Stimulated activated CD4-positive, alpha-beta T cell treated with anti-CD3 and anti-CD28 coated beads, TNF-alpha, amount 100 ng/mL, for 4 hours (primary cell): ENCODE data around the gene VTI1A.
"Not testable (repeated sequence)": the region's sequence is repeated elsewhere in the genome, so short reads cannot be mapped to it uniquely, and the experiment has no call there.

Experiments used
- DNase-seq, 3 experiments: peaks; one replicate each; pipeline ENCODE4 v3.0.0-alpha.2; 2020; ENCODE audit warnings: low read depth in 3 of 3

Gene VTI1A

GRCh38 chr10:112542823-112543222 is 95.8 kb downstream of the VTI1A start:
- not testable (repeated sequence) for DNase-seq

- no peak for DNase-seq
Observed at GRCh38 chr10:112546474-112546873, 99.5 kb downstream of the VTI1A start.

- DNase-seq, result no peak
Observed at GRCh38 chr10:112548535-112549276, 101.7 kb downstream of the VTI1A start.

GRCh38 chr10:112552593-112553110 is 105.6 kb downstream of the VTI1A start:
- no peak for DNase-seq

- no peak for DNase-seq
Observed at GRCh38 chr10:112553315-112553714, 106.3 kb downstream of the VTI1A start.

- DNase-seq, result no peak
Observed at GRCh38 chr10:112554263-112554662, 107.2 kb downstream of the VTI1A start.

GRCh38 chr10:112557197-112557596 is 110.2 kb downstream of the VTI1A start:
- no peak for DNase-seq

GRCh38 chr10:112558476-112559142 is 111.6 kb downstream of the VTI1A start:
- no peak for DNase-seq

GRCh38 chr10:112559349-112559748 is 112.3 kb downstream of the VTI1A start:
- no peak for DNase-seq

GRCh38 chr10:112562122-112562521 is 115.1 kb downstream of the VTI1A start:
- DNase-seq, result no peak

GRCh38 chr10:112562809-112563663 is 116.0 kb downstream of the VTI1A start:
- DNase-seq, result no peak

GRCh38 chr10:112564337-112564736 is 117.3 kb downstream of the VTI1A start:
- DNase-seq, result no peak

- DNase-seq, result no peak
Observed at GRCh38 chr10:112565434-112566053, 118.5 kb downstream of the VTI1A start.

- DNase-seq, result no peak
Observed at GRCh38 chr10:112570585-112570984, 123.6 kb downstream of the VTI1A start.

GRCh38 chr10:112579578-112579977 is 132.6 kb downstream of the VTI1A start:
- no peak for DNase-seq

GRCh38 chr10:112580267-112580666 is 133.3 kb downstream of the VTI1A start:
- DNase-seq, result no peak

GRCh38 chr10:112581921-112582320 is 134.9 kb downstream of the VTI1A start:
- no peak for DNase-seq

- no peak for DNase-seq
Observed at GRCh38 chr10:112583236-112583939, 136.4 kb downstream of the VTI1A start.

GRCh38 chr10:112584276-112584675 is 137.3 kb downstream of the VTI1A start:
- no peak for DNase-seq

- no peak for DNase-seq
Observed at GRCh38 chr10:112585126-112585525, 138.1 kb downstream of the VTI1A start.

GRCh38 chr10:112585960-112586359 is 138.9 kb downstream of the VTI1A start:
- no peak for DNase-seq
